Muscle layer of colon (tissue), 2 donors: Measurements from ENCODE around the gene ELANE.
A peak's percentile ranks its signal among the peaks of the same experiment; 100 is the strongest.
"Not testable (repeated sequence)": the region's sequence is repeated elsewhere in the genome, so short reads cannot be mapped to it uniquely, and the experiment has no call there.

Experiments used
- H3K27ac ChIP-seq: one replicate; pipeline ENCODE4 v1.7.0; 2013; ENCODE audit warnings: low read depth, mild to moderate bottlenecking, low read length, moderate library complexity
- H3K27me3 ChIP-seq, 2 donors: one replicate each; pipeline ENCODE4 v1.7.0; 2013; ENCODE audit warnings: low read length in 2 of 2, mild to moderate bottlenecking in 2 of 2; ENCODE audit not compliant: insufficient read depth in 2 of 2, control insufficient read depth in 1 of 2
- H3K36me3 ChIP-seq: one replicate; pipeline ENCODE4 v1.7.0; 2013; ENCODE audit warnings: mild to moderate bottlenecking, low read length; ENCODE audit not compliant: insufficient read depth
- H3K4me1 ChIP-seq: one replicate; pipeline ENCODE4 v1.7.0; 2013; ENCODE audit warnings: mild to moderate bottlenecking, low read length; ENCODE audit not compliant: insufficient read depth
- H3K4me3 ChIP-seq, 2 donors: one replicate each; pipeline ENCODE4 v1.7.0; 2013; ENCODE audit warnings: low read length in 2 of 2, low read depth in 1 of 2, mild to moderate bottlenecking in 1 of 2, moderate library complexity in 1 of 2
- H3K9ac ChIP-seq: one replicate; pipeline ENCODE4 v1.7.0; 2013; ENCODE audit warnings: low read length
- H3K9me3 ChIP-seq: one replicate; pipeline ENCODE4 v1.7.0; 2013; ENCODE audit warnings: mild to moderate bottlenecking, low read length
- donor health status: abdominal sarcoma.
- donor health status: Adenocarcinoma of cecum.

Gene ELANE

GRCh38 chr19:888581-889385, 36.7 kb downstream of the ELANE start:
- Histone ChIP-seq H3K4me3 (no peak overlapping the region), H3K4me1 (peaks cover 6% of the 10 kb centered on the region), H3K9ac (no peak overlapping the region), H3K36me3 (peaks cover 41% of the 10 kb centered on the region), H3K27ac (no peak overlapping the region), H3K9me3 (no peaks in the 10 kb centered on the region), H3K27me3 (no peaks in the 10 kb centered on the region)

- H3K4me1 ChIP-seq = peaks cover 6% of the 10 kb centered on the region
- H3K9me3 ChIP-seq = no peaks in the 10 kb centered on the region
- no peak overlapping the region for H3K4me3 ChIP-seq
- H3K27me3 ChIP-seq = no peaks in the 10 kb centered on the region
- peaks cover 34% of the 10 kb centered on the region for H3K36me3 ChIP-seq
- H3K27ac ChIP-seq = no peak overlapping the region
- H3K9ac ChIP-seq = no peak overlapping the region
Measured at GRCh38 chr19:889662-890295, 37.7 kb downstream of the ELANE start.

GRCh38 chr19:890831-891230, 38.7 kb downstream of the ELANE start:
- Histone ChIP-seq H3K36me3 (peaks cover 25% of the 10 kb centered on the region), H3K27ac (no peak overlapping the region)

GRCh38 chr19:891421-892200, 39.5 kb downstream of the ELANE start:
- H3K9ac ChIP-seq = peak overlapping the region; percentile 61
- peak overlapping the region; percentile 61 for H3K27ac ChIP-seq
- peaks cover 19% of the 10 kb centered on the region for H3K36me3 ChIP-seq
- not testable (repeated sequence) for H3K27me3 ChIP-seq, H3K4me1 ChIP-seq, H3K9me3 ChIP-seq
- peak overlapping the region; percentile 79 to 91 for H3K4me3 ChIP-seq

More at GRCh38 chr19:890831-891230, 38.7 kb downstream of the ELANE start:
- H3K27me3 ChIP-seq = no peaks in the 10 kb centered on the region
- H3K9me3 ChIP-seq = no peaks in the 10 kb centered on the region
- no peak overlapping the region for H3K4me3 ChIP-seq
- peaks cover 6% of the 10 kb centered on the region for H3K4me1 ChIP-seq
- H3K9ac ChIP-seq = no peak overlapping the region

- Histone ChIP-seq H3K27ac (peak overlapping the region; percentile 61), H3K9ac (peak overlapping the region; percentile 61), H3K36me3 (peaks cover 17% of the 10 kb centered on the region), H3K27me3 (no peaks in the 10 kb centered on the region), H3K4me1 (peaks cover 6% of the 10 kb centered on the region), H3K9me3 (no peaks in the 10 kb centered on the region), H3K4me3 (peak overlapping the region; percentile 79 to 91)
Measured at GRCh38 chr19:892243-892893, 40.3 kb downstream of the ELANE start.

GRCh38 chr19:892894-893689, 41.0 kb downstream of the ELANE start, which contains the start of the genes MED16 and RNU6-9:
MED16 (minus strand) TSS chr19:893187; CDS start chr19:891131, 2,056 bp downstream.
RNU6-9 (plus strand) TSS chr19:893484.
- peak within 1 kb of the TSS; percentile 84 for H3K27ac ChIP-seq
- H3K4me3 ChIP-seq = peak within 1 kb of the TSS; percentile 79 to 91
- H3K4me1 ChIP-seq = peaks cover 6% of the 10 kb centered on the region
- peak within 1 kb of the TSS; percentile 61 for H3K9ac ChIP-seq
- H3K27me3 ChIP-seq = no peaks in the 10 kb centered on the region
- H3K9me3 ChIP-seq = no peaks in the 10 kb centered on the region
- peaks cover 17% of the 10 kb centered on the region for H3K36me3 ChIP-seq

GRCh38 chr19:896434-896833, 44.3 kb downstream of the ELANE start:
- no peak overlapping the region for H3K4me3 ChIP-seq
- no peaks in the 10 kb centered on the region for H3K9me3 ChIP-seq
- H3K27ac ChIP-seq = no peak overlapping the region
- peaks cover 5% of the 10 kb centered on the region for H3K36me3 ChIP-seq
- H3K27me3 ChIP-seq = no peaks in the 10 kb centered on the region
- peaks cover 6% of the 10 kb centered on the region for H3K4me1 ChIP-seq
- no peak overlapping the region for H3K9ac ChIP-seq

GRCh38 chr19:896999-897398, 44.9 kb downstream of the ELANE start:
- Histone ChIP-seq H3K9ac (no peak overlapping the region), H3K4me1 (peaks cover 3% of the 10 kb centered on the region), H3K4me3 (no peak overlapping the region), H3K27ac (no peak overlapping the region), H3K36me3 (peaks cover 5% of the 10 kb centered on the region), H3K9me3 (no peaks in the 10 kb centered on the region), H3K27me3 (no peaks in the 10 kb centered on the region)

GRCh38 chr19:897442-898039, 45.4 kb downstream of the ELANE start:
- Histone ChIP-seq H3K4me3 (no peak overlapping the region), H3K36me3 (peaks cover 5% of the 10 kb centered on the region), H3K27me3 (no peaks in the 10 kb centered on the region), H3K27ac (no peak overlapping the region), H3K4me1 (no peaks in the 10 kb centered on the region), H3K9me3 (no peaks in the 10 kb centered on the region), H3K9ac (no peak overlapping the region)

GRCh38 chr19:898663-899062, 46.6 kb downstream of the ELANE start:
- Histone ChIP-seq H3K36me3 (peaks cover 5% of the 10 kb centered on the region), H3K27me3 (no peaks in the 10 kb centered on the region), H3K4me3 (no peak overlapping the region), H3K9ac (no peak overlapping the region), H3K27ac (no peak overlapping the region), H3K4me1 (no peaks in the 10 kb centered on the region), H3K9me3 (no peaks in the 10 kb centered on the region)
